Measurements from ENCODE around the gene USP15. TPM values are rescaled to one million over a fixed set of nuclear protein-coding genes. Genes with fewer than 3 reads are reported as not detected.

USP15 gene
- total RNA-seq, 4 donors from 2014 or later: 74.6 to 168 (median 108) TPM

GRCh38 chr12:62250671-62251608, 9.3 kb upstream of the USP15 start:
- Histone ChIP-seq H3K36me3 (no peaks in the 10 kb centered on the region), H3K9me3 (no peaks in the 10 kb centered on the region), H3K27ac (peak overlapping the region in 2 of 4 donors; percentile 30 to 41)

GRCh38 chr12:62251609-62251958, 8.6 kb upstream of the USP15 start:
- DNase-seq: no peak
- no peaks in the 10 kb centered on the region for H3K4me1 ChIP-seq
- no peaks in the 10 kb centered on the region for H3K36me3 ChIP-seq
- H3K27me3 ChIP-seq: no peaks in the 10 kb centered on the region
- H3K4me3 ChIP-seq: no peak overlapping the region
- TF ChIP-seq CTCF (IDR thresholded peaks at IDR 0.05) (no peak), POLR2A (IDR thresholded peaks at IDR 0.05) (no peak)
- peak overlapping the region in 2 of 4 donors; percentile 25 to 30 for H3K27ac ChIP-seq
- no peaks in the 10 kb centered on the region for H3K9me3 ChIP-seq

More at GRCh38 chr12:62250671-62251608, 9.3 kb upstream of the USP15 start:
- H3K4me1 ChIP-seq: no peaks in the 10 kb centered on the region
- TF ChIP-seq POLR2A (IDR thresholded peaks at IDR 0.05): no peak
- TF ChIP-seq CTCF (IDR thresholded peaks at IDR 0.05): no peak
- H3K4me3 ChIP-seq: no peak overlapping the region
- DNase-seq: no peak
- no peaks in the 10 kb centered on the region for H3K27me3 ChIP-seq

GRCh38 chr12:62252576-62252975, 7.6 kb upstream of the USP15 start:
- DNase-seq: no peak
- H3K4me3 ChIP-seq: no peak overlapping the region
- peak overlapping the region in 1 of 4 donors; percentile 25 for H3K27ac ChIP-seq
- H3K36me3 ChIP-seq: no peaks in the 10 kb centered on the region
- H3K27me3 ChIP-seq: no peaks in the 10 kb centered on the region
- no peaks in the 10 kb centered on the region for H3K4me1 ChIP-seq
- TF ChIP-seq CTCF (IDR thresholded peaks at IDR 0.05) (no peak), POLR2A (IDR thresholded peaks at IDR 0.05) (no peak)
- no peaks in the 10 kb centered on the region for H3K9me3 ChIP-seq

GRCh38 chr12:62254967-62255366, 5.2 kb upstream of the USP15 start:
- Histone ChIP-seq H3K4me3 (no peak overlapping the region), H3K27me3 (no peaks in the 10 kb centered on the region), H3K4me1 (peaks cover 0 to 10% (median 2%) of the 10 kb centered on the region in 4 donors), H3K36me3 (no peaks in the 10 kb centered on the region), H3K27ac (no peak overlapping the region), H3K9me3 (no peaks in the 10 kb centered on the region)
- TF ChIP-seq CTCF (IDR thresholded peaks at IDR 0.05): no peak
- TF ChIP-seq POLR2A (IDR thresholded peaks at IDR 0.05): no peak
- DNase-seq: no peak

- Histone ChIP-seq H3K27me3 (no peaks in the 10 kb centered on the region), H3K36me3 (no peaks in the 10 kb centered on the region), H3K27ac (no peak overlapping the region), H3K9me3 (no peaks in the 10 kb centered on the region), H3K4me3 (no peak overlapping the region), H3K4me1 (peaks cover 0 to 14% (median 3%) of the 10 kb centered on the region in 4 donors)
- TF ChIP-seq POLR2A (IDR thresholded peaks at IDR 0.05) (no peak), CTCF (IDR thresholded peaks at IDR 0.05) (no peak)
- no peak for DNase-seq
Measured at GRCh38 chr12:62256408-62257096, 3.7 kb upstream of the USP15 start.

Measured in Peyer's patch (tissue), 4 donors.